ENCODE results near the gene ARSG.
"Not testable (repeated sequence)": the region's sequence is repeated elsewhere in the genome, so short reads cannot be mapped to it uniquely, and the experiment has no call there.

The ARSG gene

GRCh38 chr17:68304706-68305105 is 13.4 kb downstream of the ARSG start:
- no peak for TF ChIP-seq CTCF (IDR thresholded peaks at IDR 0.05)
- Histone ChIP-seq H3K36me3 (no peaks in the 10 kb centered on the region), H3K27me3 (no peaks in the 10 kb centered on the region), H3K9me3 (no peaks in the 10 kb centered on the region), H3K4me3 (ENCODE audit: low read depth in 1 of 2, low read length in 1 of 2) (no peak overlapping the region), H3K27ac (peak overlapping the region; percentile 58), H3K4me1 (ENCODE audit: control insufficient read depth in 1 of 2, insufficient read depth in 1 of 2, low read depth in 1 of 2, low read length in 1 of 2) (peaks cover 10 to 25% of the 10 kb centered on the region in 2 experiments)

GRCh38 chr17:68305142-68305541 is 13.8 kb downstream of the ARSG start:
- no peaks in the 10 kb centered on the region for H3K36me3 ChIP-seq
- H3K27me3 ChIP-seq = no peaks in the 10 kb centered on the region
- no peaks in the 10 kb centered on the region for H3K9me3 ChIP-seq
- no peak overlapping the region for H3K4me3 ChIP-seq (ENCODE audit: low read depth in 1 of 2, low read length in 1 of 2)
- no peak for TF ChIP-seq CTCF (IDR thresholded peaks at IDR 0.05)
- H3K4me1 ChIP-seq (ENCODE audit: control insufficient read depth in 1 of 2, insufficient read depth in 1 of 2, low read depth in 1 of 2, low read length in 1 of 2) = peaks cover 12 to 27% of the 10 kb centered on the region in 2 experiments
- H3K27ac ChIP-seq = peak overlapping the region; percentile 58

- Histone ChIP-seq H3K4me3 (ENCODE audit: low read depth in 1 of 2, low read length in 1 of 2) (no peak overlapping the region), H3K9me3 (no peaks in the 10 kb centered on the region), H3K36me3 (no peaks in the 10 kb centered on the region), H3K4me1 (ENCODE audit: control insufficient read depth in 1 of 2, insufficient read depth in 1 of 2, low read depth in 1 of 2, low read length in 1 of 2) (peaks cover 29 to 42% of the 10 kb centered on the region in 2 experiments), H3K27me3 (no peaks in the 10 kb centered on the region), H3K27ac (peak overlapping the region; percentile 54)
- TF ChIP-seq CTCF (IDR thresholded peaks at IDR 0.05) = no peak
Measured at GRCh38 chr17:68306819-68307218, 15.5 kb downstream of the ARSG start.

- peak overlapping the region; percentile 54 for H3K27ac ChIP-seq
- H3K36me3 ChIP-seq = no peaks in the 10 kb centered on the region
- H3K4me1 ChIP-seq (ENCODE audit: control insufficient read depth in 1 of 2, insufficient read depth in 1 of 2, low read depth in 1 of 2, low read length in 1 of 2) = peaks cover 35 to 48% of the 10 kb centered on the region in 2 experiments
- no peak for TF ChIP-seq CTCF (IDR thresholded peaks at IDR 0.05)
- H3K4me3 ChIP-seq (ENCODE audit: low read depth in 1 of 2, low read length in 1 of 2) = no peak overlapping the region
- no peaks in the 10 kb centered on the region for H3K9me3 ChIP-seq
- no peaks in the 10 kb centered on the region for H3K27me3 ChIP-seq
Measured at GRCh38 chr17:68307443-68307842, 16.1 kb downstream of the ARSG start.

GRCh38 chr17:68308486-68308885 is 17.2 kb downstream of the ARSG start:
- H3K9me3 ChIP-seq; H3K36me3 ChIP-seq; H3K27me3 ChIP-seq; H3K4me3 ChIP-seq (ENCODE audit: low read depth in 1 of 2, low read length in 1 of 2); H3K27ac ChIP-seq: not testable (repeated sequence)
- peaks cover 45 to 58% of the 10 kb centered on the region in 2 experiments for H3K4me1 ChIP-seq (ENCODE audit: control insufficient read depth in 1 of 2, insufficient read depth in 1 of 2, low read depth in 1 of 2, low read length in 1 of 2)

GRCh38 chr17:68309066-68309670 is 17.9 kb downstream of the ARSG start:
- not testable (repeated sequence) for H3K27me3 ChIP-seq; H3K27ac ChIP-seq; H3K36me3 ChIP-seq; H3K4me3 ChIP-seq (ENCODE audit: low read depth in 1 of 2, low read length in 1 of 2); H3K9me3 ChIP-seq
- H3K4me1 ChIP-seq (ENCODE audit: control insufficient read depth in 1 of 2, insufficient read depth in 1 of 2, low read depth in 1 of 2, low read length in 1 of 2) = peaks cover 52 to 65% of the 10 kb centered on the region in 2 experiments
